A549 (cell line): Measurements from ENCODE around the gene THADA.

Experiments
- EP300 ChIP-seq, 2 experiments: fragments of >200 bp; sonication (Bioruptor Twin); formaldehyde crosslinking; IDR thresholded peaks; 2 replicates in 1 of 2; 3 replicates in 1 of 2; pipeline ENCODE4 v1.6.1; 2016 to 2017
- JUN ChIP-seq, 2 experiments: fragments of >200 bp; sonication (Bioruptor Twin); formaldehyde crosslinking; IDR thresholded peaks; 2 replicates in 1 of 2; 3 replicates in 1 of 2; pipeline ENCODE4 v1.6.1; 2016 to 2017
- KDM1A ChIP-seq: fragments of 200-600 bp; sonication (generic); IDR thresholded peaks from 2 replicates; pipeline ENCODE4 v1.6.1; 2016; ENCODE audit warnings: low read depth, mild to moderate bottlenecking
- MAFK ChIP-seq: fragments of 450-650 bp; IDR thresholded peaks from 2 replicates; pipeline ENCODE4 v1.6.1; 2014; ENCODE audit not compliant: partially characterized antibody
- PHF8 ChIP-seq: fragments of 200-600 bp; sonication (generic); IDR thresholded peaks from 2 replicates; pipeline ENCODE4 v1.6.1; 2016; ENCODE audit warnings: low read depth, mild to moderate bottlenecking, antibody characterized with exemption, moderate library complexity, borderline replicate concordance
- POLR2AphosphoS2 ChIP-seq: conservative IDR thresholded peaks from 2 replicates; pipeline ENCODE4 v1.6.1; 2012; ENCODE audit warnings: low read length, improper control_type of control experiment, inconsistent platforms
- RARB ChIP-seq: fragments of 250-450 bp; sonication (Bioruptor Pico); IDR thresholded peaks from 2 replicates; pipeline ENCODE4 v1.8.0; 2021; ENCODE audit warnings: mild to moderate bottlenecking, moderate library complexity
- RFX5 ChIP-seq: fragments of 450-650 bp; IDR thresholded peaks from 2 replicates; pipeline ENCODE4 v1.7.1; 2014; ENCODE audit warnings: antibody characterized with exemption, mild to moderate bottlenecking, moderate library complexity
- TF ChIP-seq, protein P1 (sequence below): fragments of >200 bp; sonication (Bioruptor Twin); formaldehyde crosslinking; IDR thresholded peaks from 3 replicates; pipeline ENCODE4 v1.5.1; 2016
- TF ChIP-seq, protein P2 (sequence below): fragments of 450-650 bp; IDR thresholded peaks from 2 replicates; pipeline ENCODE4 v1.6.1; 2014; ENCODE audit warnings: antibody characterized with exemption
- TF ChIP-seq, protein P3 (sequence below): IDR thresholded peaks from 2 replicates; pipeline ENCODE4 v1.6.1; 2012
- TF ChIP-seq, protein P4 (sequence below): fragments of 250-450 bp; sonication (Bioruptor Pico); IDR thresholded peaks from 2 replicates; pipeline ENCODE4 v1.5.0; 2021; ENCODE audit warnings: mild to moderate bottlenecking, moderate library complexity, borderline replicate concordance
- TF ChIP-seq, protein P5 (sequence below): fragments of 150-350 bp; IDR thresholded peaks from 2 replicates; pipeline ENCODE4 v1.6.1; 2014; ENCODE audit warnings: low read depth, mild to moderate bottlenecking, low read length

DNA sequence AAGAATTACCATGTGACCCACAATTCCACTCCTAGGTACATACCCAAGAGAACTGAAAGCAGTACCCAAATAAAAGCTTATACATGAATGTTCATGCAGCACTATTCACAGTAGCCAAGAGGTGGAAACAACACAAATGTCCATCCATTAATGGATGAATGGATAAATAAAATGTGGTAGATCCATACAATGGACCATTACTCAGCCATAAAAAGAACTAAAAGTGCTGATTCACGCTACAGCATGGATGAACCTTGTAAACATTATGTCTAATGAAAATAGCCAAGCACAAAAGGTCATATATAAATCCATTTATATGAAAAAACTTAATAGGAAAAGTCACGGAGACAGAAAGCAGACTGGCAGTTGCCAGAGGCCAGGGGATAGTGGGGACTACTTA lies 345.8 kb downstream of the THADA start:
- TF ChIP-seq, protein P1, sequence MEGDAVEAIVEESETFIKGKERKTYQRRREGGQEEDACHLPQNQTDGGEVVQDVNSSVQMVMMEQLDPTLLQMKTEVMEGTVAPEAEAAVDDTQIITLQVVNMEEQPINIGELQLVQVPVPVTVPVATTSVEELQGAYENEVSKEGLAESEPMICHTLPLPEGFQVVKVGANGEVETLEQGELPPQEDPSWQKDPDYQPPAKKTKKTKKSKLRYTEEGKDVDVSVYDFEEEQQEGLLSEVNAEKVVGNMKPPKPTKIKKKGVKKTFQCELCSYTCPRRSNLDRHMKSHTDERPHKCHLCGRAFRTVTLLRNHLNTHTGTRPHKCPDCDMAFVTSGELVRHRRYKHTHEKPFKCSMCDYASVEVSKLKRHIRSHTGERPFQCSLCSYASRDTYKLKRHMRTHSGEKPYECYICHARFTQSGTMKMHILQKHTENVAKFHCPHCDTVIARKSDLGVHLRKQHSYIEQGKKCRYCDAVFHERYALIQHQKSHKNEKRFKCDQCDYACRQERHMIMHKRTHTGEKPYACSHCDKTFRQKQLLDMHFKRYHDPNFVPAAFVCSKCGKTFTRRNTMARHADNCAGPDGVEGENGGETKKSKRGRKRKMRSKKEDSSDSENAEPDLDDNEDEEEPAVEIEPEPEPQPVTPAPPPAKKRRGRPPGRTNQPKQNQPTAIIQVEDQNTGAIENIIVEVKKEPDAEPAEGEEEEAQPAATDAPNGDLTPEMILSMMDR, result no peak
- TF ChIP-seq MAFK (no peak), RARB (CRISPR knock-in tag) (no peak), EP300 (IDR thresholded peaks at IDR 0.05) (no peak), KDM1A (no peak), POLR2AphosphoS2 (no peak), PHF8 (no peak), RFX5 (no peak), JUN (IDR thresholded peaks at IDR 0.05) (no peak)
- TF ChIP-seq, protein P2, sequence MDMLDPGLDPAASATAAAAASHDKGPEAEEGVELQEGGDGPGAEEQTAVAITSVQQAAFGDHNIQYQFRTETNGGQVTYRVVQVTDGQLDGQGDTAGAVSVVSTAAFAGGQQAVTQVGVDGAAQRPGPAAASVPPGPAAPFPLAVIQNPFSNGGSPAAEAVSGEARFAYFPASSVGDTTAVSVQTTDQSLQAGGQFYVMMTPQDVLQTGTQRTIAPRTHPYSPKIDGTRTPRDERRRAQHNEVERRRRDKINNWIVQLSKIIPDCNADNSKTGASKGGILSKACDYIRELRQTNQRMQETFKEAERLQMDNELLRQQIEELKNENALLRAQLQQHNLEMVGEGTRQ, result no peak
- TF ChIP-seq, protein P3, sequence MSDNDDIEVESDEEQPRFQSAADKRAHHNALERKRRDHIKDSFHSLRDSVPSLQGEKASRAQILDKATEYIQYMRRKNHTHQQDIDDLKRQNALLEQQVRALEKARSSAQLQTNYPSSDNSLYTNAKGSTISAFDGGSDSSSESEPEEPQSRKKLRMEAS, result no peak
- TF ChIP-seq, protein P4, sequence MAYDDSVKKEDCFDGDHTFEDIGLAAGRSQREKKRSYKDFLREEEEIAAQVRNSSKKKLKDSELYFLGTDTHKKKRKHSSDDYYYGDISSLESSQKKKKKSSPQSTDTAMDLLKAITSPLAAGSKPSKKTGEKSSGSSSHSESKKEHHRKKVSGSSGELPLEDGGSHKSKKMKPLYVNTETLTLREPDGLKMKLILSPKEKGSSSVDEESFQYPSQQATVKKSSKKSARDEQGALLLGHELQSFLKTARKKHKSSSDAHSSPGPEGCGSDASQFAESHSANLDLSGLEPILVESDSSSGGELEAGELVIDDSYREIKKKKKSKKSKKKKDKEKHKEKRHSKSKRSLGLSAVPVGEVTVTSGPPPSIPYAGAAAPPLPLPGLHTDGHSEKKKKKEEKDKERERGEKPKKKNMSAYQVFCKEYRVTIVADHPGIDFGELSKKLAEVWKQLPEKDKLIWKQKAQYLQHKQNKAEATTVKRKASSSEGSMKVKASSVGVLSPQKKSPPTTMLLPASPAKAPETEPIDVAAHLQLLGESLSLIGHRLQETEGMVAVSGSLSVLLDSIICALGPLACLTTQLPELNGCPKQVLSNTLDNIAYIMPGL (CRISPR knock-in tag), result no peak
- TF ChIP-seq, protein P5, sequence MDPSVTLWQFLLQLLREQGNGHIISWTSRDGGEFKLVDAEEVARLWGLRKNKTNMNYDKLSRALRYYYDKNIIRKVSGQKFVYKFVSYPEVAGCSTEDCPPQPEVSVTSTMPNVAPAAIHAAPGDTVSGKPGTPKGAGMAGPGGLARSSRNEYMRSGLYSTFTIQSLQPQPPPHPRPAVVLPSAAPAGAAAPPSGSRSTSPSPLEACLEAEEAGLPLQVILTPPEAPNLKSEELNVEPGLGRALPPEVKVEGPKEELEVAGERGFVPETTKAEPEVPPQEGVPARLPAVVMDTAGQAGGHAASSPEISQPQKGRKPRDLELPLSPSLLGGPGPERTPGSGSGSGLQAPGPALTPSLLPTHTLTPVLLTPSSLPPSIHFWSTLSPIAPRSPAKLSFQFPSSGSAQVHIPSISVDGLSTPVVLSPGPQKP, result no peak
